ENCODE measurements around the gene GPR75. TPM values are rescaled to one million over a fixed set of nuclear protein-coding genes. Genes with fewer than 3 reads are reported as not detected.
"Not testable (repeated sequence)": the region's sequence is repeated elsewhere in the genome, so short reads cannot be mapped to it uniquely, and the experiment has no call there.

The GPR75 gene
- total RNA-seq, 1 donor from 2014 or later = 0.92 TPM

DNA sequence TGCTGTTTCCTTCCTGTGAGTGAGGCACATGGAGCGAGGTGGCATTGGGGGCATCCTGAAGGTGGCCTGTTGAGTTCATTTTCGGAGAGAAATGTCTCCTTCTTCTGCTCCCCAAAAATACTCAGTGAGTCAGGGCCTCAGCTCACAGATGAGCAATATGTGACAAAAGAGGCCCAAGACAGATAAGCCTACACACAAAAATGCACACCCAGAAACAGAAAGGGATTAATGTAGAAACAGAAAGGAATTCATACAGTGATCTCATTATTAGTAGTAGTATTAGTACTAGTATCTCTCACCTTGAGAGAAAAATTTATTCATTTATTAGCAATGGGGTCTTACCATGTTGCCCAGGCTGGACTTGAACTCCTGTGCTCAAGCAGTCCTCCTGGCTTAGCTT, 5.1 kb downstream of the GPR75 start:
- no peak for DNase-seq (ENCODE audit: low read depth, low spot score)

DNA sequence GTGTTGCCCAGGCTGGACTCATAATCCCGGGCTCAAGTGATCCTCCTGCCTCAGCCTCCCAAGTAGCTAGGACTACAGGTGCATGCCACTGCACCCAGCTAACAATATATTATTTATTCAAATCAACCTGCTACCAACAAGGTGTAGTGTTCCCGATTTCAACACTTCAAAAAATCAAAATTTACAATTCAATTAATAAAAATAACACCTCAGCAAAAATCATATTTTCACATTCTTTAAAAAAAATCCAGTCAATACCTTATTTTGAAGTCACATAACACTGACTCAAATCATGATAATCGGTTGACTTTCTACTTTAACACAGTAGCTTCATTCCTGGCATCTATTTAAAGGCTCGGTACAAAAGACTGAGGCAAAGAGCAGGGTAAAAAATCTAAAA, 7.2 kb downstream of the GPR75 start:
- no peak for DNase-seq (ENCODE audit: low read depth, low spot score)

DNA sequence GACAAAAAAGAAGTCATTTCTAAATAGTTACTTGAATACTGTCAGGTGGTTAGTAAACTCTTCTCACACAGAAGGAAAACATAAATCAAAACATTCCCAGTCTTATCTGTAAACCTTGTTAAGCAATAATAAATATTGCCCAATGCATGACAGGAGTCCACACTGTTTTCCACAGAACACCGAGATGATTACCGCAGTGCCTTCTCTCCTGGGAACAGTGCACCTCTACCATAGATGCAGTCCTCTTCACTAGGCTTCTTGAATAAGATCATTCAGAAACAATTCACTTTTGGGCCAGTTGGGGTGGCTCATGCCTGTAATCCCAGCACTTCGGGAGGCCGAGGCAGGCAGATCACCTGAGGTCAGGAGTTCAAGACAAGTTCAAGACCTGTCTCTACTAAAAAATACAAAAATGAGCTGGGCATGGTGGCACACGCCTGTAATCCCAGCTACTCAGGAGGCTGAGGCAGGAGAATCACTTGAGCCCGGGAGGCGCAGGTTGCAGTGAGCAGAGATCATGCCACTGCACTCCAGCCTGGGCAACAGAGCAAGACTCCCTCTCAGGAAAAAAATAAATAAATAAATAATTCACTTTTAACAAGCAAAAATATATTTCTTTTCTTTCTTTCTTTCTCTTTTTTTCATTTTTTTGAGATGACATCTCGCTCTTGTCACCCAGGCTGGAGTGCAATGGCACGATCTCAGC, 8.6 kb downstream of the GPR75 start:
- DNase-seq (ENCODE audit: low read depth, low spot score) = not testable (repeated sequence)

DNA sequence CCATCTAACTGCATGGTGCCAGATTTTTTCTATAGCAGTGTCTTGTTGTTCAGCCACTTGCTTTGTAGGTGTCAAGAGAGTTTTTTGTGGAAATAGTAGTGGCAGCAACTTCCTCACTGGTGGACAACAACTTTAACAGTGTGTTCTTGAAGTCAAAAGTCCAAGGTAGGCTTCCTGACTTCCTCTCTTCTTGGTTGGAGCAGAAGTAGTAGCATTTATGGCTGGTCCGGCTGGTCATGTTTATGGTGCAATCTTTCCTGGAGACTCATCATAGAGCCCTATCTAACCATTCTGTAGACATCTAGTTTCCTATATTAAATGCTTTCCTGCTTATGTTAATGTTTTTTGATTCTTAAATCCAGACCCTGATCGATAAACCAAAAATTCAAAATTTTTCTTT, 11.7 kb downstream of the GPR75 start:
- DNase-seq (ENCODE audit: low read depth, low spot score) = no peak

DNA sequence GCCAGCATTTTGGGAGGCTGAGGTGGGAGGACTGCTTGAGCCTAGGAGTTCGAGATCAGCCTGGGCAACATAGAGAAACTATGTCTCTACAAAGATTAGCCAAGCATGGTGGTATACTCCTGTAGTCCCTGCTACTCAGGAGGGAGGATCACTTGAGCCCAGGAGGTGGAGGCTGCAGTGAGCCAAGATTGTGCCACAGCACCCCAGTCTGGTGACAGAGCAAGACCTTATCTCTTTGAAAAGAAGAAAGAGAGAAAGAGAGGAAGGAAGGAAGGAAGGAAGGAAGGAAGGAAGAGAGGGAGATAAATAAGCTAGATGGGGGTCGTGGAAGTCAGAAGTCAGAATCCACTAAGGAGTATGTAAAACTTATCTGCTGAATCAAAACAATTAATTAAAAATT, 16.2 kb downstream of the GPR75 start:
- no peak for DNase-seq (ENCODE audit: low read depth, low spot score)

DNA sequence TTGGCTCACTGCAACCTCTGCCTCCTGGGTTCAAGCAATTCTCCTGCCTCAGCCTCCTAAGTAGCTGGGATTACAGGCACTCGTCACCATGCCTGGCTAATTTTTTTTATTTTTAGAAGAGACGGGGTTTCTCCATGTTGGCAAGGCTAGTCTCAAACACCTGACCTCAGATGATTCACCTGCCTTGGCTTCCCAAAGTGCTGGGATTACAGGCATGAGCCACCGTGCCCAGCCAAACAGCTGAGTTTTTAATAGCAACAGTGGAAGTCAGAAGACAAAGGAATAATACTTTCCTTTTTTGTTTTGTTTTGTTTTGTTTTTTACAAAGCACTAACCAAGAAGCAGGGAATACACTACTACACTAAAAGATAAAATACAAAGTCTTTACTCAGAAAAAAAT, 16.9 kb downstream of the GPR75 start:
- DNase-seq (ENCODE audit: low read depth, low spot score) = no peak

DNA sequence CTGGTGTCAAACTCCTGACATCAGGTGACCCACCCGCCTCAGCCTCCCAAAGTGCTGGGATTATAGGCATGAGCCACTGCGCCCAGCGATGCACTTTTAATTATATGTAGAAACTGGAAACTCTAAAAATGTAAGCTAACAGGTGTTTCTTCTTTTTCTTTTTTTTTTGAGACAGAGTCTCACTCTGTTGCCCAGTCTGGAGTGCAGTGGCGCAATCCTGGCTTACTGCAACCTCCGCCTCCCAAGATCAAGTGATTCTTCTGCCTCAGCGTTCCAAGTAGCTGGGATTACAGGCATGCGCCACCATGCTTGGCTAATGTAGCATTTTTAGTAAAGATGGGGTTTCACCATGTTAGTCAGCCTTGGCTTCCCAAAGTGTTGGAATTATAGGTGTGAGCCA, 18.1 kb downstream of the GPR75 start:
- DNase-seq (ENCODE audit: low read depth, low spot score) = not testable (repeated sequence)

DNA sequence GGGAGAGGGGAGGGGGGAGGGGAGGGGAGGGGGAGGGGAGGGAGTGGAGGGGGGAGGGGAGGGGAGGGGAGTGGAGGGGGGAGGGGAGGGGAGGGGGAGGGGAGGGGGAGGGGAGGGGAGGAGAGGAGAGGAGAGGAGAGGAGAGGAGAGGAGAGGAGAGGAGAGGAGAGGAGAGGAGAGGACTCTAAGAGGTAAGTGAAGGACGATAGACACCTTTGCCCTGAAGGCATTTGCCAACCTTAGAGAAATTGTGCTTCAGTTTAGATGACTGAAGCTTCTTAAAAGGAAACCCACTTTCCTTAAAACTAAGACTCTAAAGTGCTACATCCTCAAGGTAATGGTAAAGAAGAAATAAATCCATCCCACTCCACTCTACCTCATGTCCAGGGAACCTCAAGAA, 19.2 kb downstream of the GPR75 start:
- no peak for DNase-seq (ENCODE audit: low read depth, low spot score)

DNA sequence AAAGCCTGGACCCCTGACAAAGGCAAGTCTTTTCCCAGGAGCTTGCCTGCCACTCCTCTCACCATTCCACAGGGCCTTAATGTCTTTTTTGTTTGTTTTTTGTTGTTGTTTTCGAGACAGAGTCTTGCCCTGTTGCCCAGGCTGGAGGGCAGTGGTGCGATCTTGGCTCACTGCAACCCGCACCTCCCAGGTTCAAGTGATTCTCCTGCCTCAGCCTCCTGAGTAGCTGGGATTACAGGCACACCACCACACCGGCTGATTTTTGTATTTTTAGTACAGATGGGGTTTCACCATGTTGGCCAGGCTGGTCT, 29.8 kb downstream of the GPR75 start:
- not testable (repeated sequence) for DNase-seq (ENCODE audit: low read depth, low spot score)

DNA sequence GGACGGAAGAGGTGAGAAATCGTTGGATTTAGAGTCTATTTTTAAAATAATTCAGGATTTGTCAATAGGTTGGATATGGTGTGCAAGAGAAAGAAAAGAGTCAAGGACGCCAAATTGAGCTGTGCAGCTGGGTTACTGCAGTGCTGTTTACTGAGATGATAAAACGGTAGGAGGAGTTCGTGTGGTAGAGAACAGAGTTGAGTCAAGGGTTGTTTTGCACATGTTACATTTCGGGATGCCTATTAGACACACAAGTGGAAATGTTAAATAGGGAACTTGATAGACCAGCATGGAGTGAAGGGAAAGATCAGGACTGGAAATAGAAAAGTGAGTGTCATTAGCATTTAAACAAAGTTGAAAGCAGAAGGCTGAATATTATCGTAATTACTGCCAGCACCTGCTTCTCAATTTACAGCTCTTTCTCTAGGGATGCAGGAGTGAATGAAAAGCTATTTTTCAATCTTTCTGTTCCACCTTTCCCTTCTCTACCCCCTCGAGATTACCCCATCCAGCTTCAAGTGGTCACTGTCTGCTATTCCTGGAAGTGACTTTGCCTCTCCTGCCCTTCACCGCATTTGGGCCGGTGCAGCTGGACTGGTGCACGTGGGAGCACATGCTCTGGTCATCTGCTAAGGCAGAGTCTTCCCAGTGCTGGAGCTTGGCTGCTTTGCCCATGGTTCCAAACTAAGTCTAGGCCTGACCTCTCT, 30.3 kb downstream of the GPR75 start:
- DNase-seq (ENCODE audit: low read depth, low spot score) = no peak

DNA sequence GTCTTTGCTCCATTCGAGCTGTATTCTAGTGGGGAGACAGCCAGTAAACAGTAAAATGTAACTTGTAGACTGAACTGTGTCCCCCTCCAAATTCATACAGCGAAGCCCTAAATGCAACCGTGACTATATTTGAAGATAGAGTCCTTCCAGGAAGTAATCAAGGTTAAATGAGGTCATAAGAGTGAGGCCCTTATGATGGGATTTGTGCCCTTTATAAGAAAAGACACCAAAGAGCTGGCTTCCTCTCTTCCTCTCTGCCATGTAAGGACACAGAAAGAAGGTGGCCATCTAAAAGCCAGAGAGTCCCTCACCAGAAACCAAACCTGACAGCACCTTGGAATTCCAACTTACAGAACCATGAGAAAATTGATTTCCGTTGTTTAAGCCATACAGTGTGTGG, 31.4 kb downstream of the GPR75 start:
- DNase-seq (ENCODE audit: low read depth, low spot score) = no peak

DNA sequence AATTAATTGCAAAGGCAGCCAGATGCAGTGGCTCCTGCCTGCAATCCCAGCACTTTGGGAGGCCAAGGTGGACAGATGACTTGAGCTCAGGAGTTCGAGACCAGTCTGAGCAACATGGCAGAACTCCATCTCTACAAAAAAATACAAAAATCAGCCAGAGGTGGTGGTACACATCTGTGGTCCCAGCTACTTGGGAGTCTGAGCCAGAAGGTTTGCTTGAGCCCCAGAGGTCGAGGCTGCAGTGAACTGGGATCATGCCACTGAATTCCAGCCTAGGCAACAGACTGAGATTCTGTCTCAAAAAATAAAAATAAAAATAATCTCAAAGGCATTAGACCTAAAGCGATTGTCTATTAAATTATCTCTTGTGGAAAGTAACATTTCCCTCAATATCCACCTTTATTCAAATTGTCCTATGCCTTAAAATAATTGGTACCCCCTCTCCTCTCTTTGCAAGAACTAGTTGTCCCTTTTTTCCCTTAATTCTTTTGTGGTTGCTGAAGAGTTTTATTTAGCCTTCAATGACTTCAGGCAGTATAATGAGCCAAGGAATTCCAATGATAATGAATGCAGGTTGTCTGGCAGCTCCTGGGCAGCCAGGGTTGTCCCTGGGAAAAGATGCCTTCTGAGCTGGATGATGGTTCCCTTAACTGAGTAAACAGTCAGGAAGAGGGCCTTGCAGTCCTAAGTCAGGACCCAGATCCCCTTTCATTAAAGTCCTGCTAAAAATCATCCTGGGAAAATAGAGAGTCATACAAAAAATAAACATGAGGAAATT, 32.2 kb downstream of the GPR75 start:
- DNase-seq (ENCODE audit: low read depth, low spot score) = no peak

DNA sequence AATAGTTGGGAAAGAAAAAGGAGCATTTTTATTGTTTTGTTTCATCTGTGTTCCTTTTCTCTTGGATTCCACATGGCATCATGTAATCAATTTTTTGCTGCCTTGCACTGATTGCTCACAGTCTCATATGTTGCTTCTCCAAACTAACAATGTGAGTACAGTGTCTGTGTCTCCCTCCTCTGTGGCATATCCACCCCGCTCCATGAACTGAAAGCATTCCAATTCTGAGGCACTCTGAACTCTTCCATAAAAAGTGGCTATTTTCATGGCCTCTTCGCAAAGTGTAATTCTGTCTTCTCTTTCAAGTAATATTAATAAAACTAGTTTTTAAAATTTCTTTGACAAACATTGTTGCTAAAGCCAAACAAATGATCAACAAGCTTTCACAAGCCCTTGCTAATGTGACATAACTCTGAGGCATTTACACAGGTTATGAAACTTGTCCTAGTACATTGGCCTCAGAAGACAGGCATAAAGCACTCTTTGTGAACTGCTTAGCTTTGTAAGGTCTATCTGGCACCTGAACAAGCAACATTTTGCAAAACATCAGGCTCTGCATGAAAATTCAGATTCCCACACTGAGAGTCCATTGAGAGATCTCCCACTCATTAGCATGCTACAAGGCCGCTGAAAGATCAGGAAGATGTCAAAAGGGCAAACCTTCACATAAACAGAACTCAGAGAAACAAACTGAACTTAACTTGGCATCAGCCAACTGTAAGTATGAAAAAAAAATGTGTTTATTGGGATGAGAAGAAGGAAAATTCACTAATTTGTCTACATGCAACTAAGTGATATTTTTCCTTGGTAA, 33.0 kb downstream of the GPR75 start:
- no peak for DNase-seq (ENCODE audit: low read depth, low spot score)

DNA sequence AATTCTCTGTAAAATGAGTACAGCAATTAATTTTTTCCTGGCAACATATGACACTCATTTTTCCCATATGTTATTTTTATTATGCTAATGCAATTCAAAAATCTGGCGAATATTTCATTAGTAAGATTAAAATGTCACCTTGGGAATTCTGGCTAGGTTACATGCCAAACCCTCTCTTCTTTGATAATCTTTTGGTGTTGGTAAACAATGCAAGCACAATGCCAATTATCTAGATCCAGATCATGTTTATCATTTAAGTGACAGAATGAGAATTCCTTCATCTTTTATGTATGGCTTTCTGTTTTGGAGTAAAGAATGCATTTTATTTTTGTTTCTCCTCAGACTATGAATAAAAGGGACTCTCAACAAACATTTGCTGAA, 33.7 kb downstream of the GPR75 start:
- no peak for DNase-seq (ENCODE audit: low read depth, low spot score)

DNA sequence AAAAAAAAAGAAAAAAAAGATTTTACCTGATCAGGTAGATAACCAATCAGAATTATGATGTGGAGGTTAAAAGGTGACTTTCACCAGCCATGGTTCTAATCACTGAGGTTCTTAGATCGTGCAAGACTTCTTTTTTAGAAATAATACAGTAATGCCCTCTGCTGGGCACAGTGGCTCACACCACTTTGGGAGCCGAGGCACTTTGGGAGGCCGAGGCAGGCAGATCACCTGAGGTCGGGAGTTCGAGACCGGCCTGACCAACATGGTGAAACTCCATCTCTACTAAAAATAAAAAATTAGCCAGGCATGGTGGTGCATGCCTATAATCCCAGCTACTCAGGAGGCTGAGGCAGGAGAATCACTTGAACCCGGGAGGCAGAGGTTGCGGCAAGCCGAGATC, 36.1 kb downstream of the GPR75 start:
- DNase-seq (ENCODE audit: low read depth, low spot score) = not testable (repeated sequence)

DNA sequence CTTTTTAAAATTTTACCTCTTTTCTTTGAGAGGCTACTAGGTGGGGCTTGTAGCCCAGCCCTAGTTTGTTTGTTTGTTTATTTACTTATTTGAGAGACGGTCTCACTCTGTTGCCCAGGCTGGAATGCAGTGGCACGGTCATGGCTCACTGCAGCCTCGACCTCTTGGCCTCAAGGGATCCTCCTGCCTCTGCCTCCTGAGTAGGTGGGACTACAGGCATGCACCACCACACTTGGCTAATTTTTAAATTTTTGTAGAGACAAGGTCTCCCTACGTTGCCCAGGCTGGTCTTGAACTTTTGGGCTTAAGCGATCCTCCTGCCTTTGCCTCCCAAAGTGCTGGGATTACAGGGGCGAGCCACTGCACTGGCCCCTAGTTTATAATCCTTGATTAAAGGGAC, 38.0 kb downstream of the GPR75 start:
- DNase-seq (ENCODE audit: low read depth, low spot score) = no peak

DNA sequence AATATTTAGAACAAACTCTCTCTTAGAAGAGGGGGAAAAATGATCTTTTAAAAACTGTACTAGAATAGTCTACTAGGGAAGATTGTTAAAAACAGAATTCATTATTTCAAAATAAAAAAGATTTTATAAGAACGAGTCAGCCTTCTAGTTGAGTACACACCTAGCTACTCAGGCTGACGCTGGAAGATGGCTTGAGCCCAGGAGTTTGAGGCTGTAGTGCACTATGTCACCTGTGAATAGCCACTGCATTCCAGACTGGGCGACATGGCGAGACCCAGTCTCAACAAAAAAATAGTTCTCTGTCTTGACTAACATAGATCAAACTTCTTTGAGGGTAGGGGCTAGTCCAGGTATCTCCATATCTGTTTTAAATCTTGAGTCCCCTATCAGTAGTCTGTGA, 39.1 kb downstream of the GPR75 start:
- DNase-seq (ENCODE audit: low read depth, low spot score) = no peak

DNA sequence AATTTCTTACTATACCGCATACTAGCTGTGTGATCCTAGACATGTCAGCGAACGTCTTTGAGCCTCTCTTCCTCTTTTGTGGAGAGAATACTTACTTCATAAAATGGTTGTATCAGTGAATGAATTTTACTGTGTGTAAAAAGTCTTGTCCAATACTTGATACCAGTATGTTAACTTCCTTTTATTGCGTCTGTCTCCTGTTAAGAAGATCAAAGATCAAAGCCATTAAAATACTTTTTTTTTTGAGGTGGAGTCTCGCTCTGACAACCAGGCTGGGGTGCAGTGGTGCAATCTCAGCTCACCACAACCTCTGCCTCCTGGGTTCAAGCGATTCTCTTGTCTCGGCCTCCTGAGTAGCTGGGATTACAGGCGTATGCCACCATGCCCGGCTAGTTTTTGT, 39.7 kb downstream of the GPR75 start:
- no peak for DNase-seq (ENCODE audit: low read depth, low spot score)

DNA sequence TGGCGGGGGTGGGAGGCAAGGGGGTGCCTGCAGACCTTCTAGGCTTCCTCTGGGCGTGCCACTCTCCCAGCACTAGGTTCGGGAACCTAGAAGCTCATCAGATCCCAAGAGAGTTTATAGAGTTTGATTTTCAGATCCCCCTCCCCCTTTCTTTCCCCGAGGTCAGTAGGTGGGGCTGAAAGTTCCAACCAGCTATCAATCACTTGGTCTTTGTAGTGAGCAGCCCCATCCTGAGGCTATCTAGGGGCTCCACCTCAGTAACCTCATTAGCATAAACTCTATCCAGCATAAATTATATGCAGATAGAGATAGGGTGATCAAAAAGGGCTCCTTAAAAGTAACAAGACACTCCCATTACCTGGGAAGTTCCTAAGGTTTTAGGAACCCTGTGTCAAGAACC, 40.1 kb downstream of the GPR75 start:
- no peak for DNase-seq (ENCODE audit: low read depth, low spot score)

DNA sequence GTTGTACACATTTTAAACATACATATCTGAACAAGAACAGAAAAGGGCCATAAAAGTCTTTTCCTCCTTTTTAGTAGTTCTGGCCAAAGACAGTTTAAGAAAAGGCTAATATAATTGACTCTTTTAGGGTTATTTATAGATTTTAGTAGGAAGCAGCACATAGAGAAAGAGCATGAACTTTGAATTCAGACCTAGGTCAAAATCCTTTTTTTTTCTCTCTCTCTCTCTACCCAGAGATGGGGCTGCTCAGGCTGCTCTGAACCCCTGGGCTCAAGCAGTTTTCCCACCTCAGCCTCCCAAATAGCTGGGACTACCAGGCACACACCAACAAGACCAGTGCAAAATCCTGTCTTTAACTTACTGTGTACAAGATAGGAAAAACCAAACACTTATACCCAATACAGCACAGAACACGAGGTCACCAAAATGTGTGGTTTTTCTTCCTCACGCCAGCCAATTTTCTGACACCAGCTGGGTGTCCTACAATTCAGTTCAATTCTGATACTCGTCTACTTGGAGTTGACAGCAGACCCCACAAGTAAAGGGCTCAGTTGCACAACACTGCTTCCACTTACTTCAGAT, 40.8 kb downstream of the GPR75 start:
- no peak for DNase-seq (ENCODE audit: low read depth, low spot score)

DNA sequence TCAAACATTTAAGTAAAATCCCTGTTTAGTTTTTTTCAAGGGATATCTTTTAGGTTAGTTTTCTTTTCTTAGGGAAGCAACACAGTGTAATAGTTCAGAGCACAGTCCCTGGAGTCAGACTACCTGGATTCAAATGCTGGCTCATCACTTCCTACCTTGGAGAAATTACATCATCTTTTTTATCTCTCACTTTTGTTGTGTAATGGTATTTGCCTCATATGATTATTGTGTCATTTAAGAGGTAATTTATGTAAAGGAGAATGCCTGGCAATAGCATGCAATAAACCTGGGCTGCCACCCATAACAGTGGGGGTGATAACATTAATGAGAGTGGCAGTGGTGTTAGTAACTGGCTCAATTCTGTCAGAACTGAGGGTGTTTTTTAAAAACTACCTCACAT, 46.6 kb downstream of the GPR75 start:
- DNase-seq (ENCODE audit: low read depth, low spot score) = no peak

DNA sequence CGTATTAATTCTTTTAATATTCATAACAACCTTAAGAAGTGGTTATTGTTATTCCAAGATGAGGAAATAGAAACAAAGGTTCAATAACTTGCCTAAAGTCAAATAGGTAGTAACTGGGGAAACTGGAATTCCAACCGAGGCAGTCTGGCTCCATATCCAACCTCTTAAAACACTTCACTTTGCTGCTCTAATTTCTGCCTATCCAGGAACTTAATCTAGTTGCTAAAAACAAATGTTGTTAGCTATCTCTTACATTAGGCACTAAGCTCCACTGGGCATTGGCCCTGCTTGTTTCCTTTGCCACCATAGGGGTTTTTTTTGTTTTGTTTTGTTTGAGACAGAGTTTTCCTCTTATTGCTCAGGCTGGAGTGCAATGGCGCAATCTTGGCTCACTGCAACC, 48.2 kb downstream of the GPR75 start:
- DNase-seq (ENCODE audit: low read depth, low spot score) = no peak

All from pulmonary artery endothelial cell (primary cell).